HepG2 (cell line): Measurements from ENCODE around the gene FBXO11. TPM values are rescaled to one million over a fixed set of nuclear protein-coding genes. Genes with fewer than 3 reads are reported as not detected.
A peak's percentile ranks its signal among the peaks of the same experiment; 100 is the strongest.

Experiments used
- JUND ChIP-seq: sonication (generic); formaldehyde crosslinking; IDR thresholded peaks from 2 replicates; pipeline ENCODE4 v1.8.0; 2022; ENCODE audit warnings: mild to moderate bottlenecking, missing genetic modification reagents
- KLF13 ChIP-seq: sonication (generic); formaldehyde crosslinking; IDR thresholded peaks from 2 replicates; pipeline ENCODE4 v1.4.0; 2020; ENCODE audit warnings: mild to moderate bottlenecking, missing genetic modification reagents
- KLF9 ChIP-seq: IDR thresholded peaks from 2 replicates; pipeline ENCODE4 v1.6.1; 2016; ENCODE audit warnings: low read depth
- NFRKB ChIP-seq: fragments of 450-650 bp; IDR thresholded peaks from 2 replicates; pipeline ENCODE4 v1.6.1; 2017
- NR2F2 ChIP-seq: IDR thresholded peaks from 2 replicates; pipeline ENCODE4 v1.6.1; 2012; ENCODE audit warnings: low read depth, inconsistent platforms, borderline replicate concordance
- POLR2AphosphoS2 ChIP-seq: IDR thresholded peaks from 2 replicates; pipeline ENCODE4 v1.6.1; 2011; ENCODE audit warnings: low read depth, low read length, improper control_type of control experiment
- RAD51 ChIP-seq: fragments of 450-650 bp; IDR thresholded peaks from 2 replicates; pipeline ENCODE4 v1.6.1; 2016; ENCODE audit warnings: borderline replicate concordance
- RBAK ChIP-seq: sonication (generic); formaldehyde crosslinking; IDR thresholded peaks from 2 replicates; pipeline ENCODE4 v1.5.1; 2020; ENCODE audit warnings: mild to moderate bottlenecking, missing genetic modification reagents
- RXRB ChIP-seq: IDR thresholded peaks from 2 replicates; pipeline ENCODE4 v1.6.1; 2016; ENCODE audit warnings: borderline replicate concordance, missing genetic modification reagents, missing compliant biosample characterization
- TFDP1 ChIP-seq: IDR thresholded peaks from 2 replicates; pipeline ENCODE4 v1.6.1; 2016; ENCODE audit warnings: missing compliant biosample characterization, missing genetic modification reagents, borderline replicate concordance
- ZBTB37 ChIP-seq: sonication (generic); formaldehyde crosslinking; IDR thresholded peaks from 2 replicates; pipeline ENCODE4 v1.4.0; 2020; ENCODE audit warnings: mild to moderate bottlenecking, missing genetic modification reagents
- ZEB1 ChIP-seq: IDR thresholded peaks from 2 replicates; pipeline ENCODE4 v1.6.1; 2012; ENCODE audit warnings: mild to moderate bottlenecking, low read depth, inconsistent platforms; ENCODE audit not compliant: insufficient replicate concordance
- ZNF142 ChIP-seq: sonication (generic); formaldehyde crosslinking; IDR thresholded peaks from 2 replicates; pipeline ENCODE4 v1.4.0; 2020; ENCODE audit warnings: missing genetic modification reagents
- ZNF207 ChIP-seq: fragments of 450-650 bp; IDR thresholded peaks from 2 replicates; pipeline ENCODE4 v1.6.1; 2016; ENCODE audit warnings: antibody characterized with exemption, borderline replicate concordance
- ZNF232 ChIP-seq: sonication (generic); formaldehyde crosslinking; IDR thresholded peaks from 2 replicates; pipeline ENCODE4 v1.4.0; 2020; ENCODE audit warnings: missing genetic modification reagents, borderline replicate concordance
- ZNF383 ChIP-seq: sonication (generic); formaldehyde crosslinking; IDR thresholded peaks from 2 replicates; pipeline ENCODE4 v1.4.0; 2020; ENCODE audit warnings: missing genetic modification reagents, mild to moderate bottlenecking, borderline replicate concordance
- ZNF556 ChIP-seq: sonication (generic); formaldehyde crosslinking; IDR thresholded peaks from 2 replicates; pipeline ENCODE4 v1.4.0; 2020; ENCODE audit warnings: mild to moderate bottlenecking, missing genetic modification reagents, borderline replicate concordance
- ZNF589 ChIP-seq: sonication (generic); formaldehyde crosslinking; conservative IDR thresholded peaks from 2 replicates; pipeline ENCODE4 v1.8.0; 2022; ENCODE audit warnings: mild to moderate bottlenecking, moderate library complexity, missing genetic modification reagents
- ZNF749 ChIP-seq: sonication (generic); formaldehyde crosslinking; IDR thresholded peaks from 2 replicates; pipeline ENCODE4 v1.8.0; 2022; ENCODE audit warnings: mild to moderate bottlenecking, missing genetic modification reagents, moderate library complexity, borderline replicate concordance
- ZNF784 ChIP-seq: sonication (generic); formaldehyde crosslinking; IDR thresholded peaks from 2 replicates; pipeline ENCODE4 v1.5.1; 2020; ENCODE audit warnings: missing genetic modification reagents, mild to moderate bottlenecking, borderline replicate concordance
- ZSCAN12 ChIP-seq: sonication (generic); formaldehyde crosslinking; IDR thresholded peaks from 2 replicates; pipeline ENCODE4 v1.9.0; 2021; ENCODE audit warnings: mild to moderate bottlenecking, missing genetic modification reagents
- polyA plus RNA-seq, 8 experiments: library from polyadenylated mRNA; depleted of rRNA in 3 of 8; stranded (reverse) in 7 of 8; unstranded in 1 of 8; fragments of >200 nt; fragmentation: Illumina TruSeq in 4 of 8; extraction: Trizol in 4 of 8; gene quantifications; 2 replicates each; pipeline versions ENCODE4 v1.2.1 to v1.2.3, GENCODE V29; 2011 to 2016; ENCODE audit warnings: low read depth in 4 of 8, missing spikeins in 1 of 8, mixed read lengths in 1 of 8; ENCODE audit not compliant: insufficient read depth in 1 of 8
- total RNA-seq, 5 experiments: library from RNA; depleted of rRNA; stranded (reverse); fragments of >200 nt; fragmentation: Illumina TruSeq; extraction: Trizol; gene quantifications; 2 replicates each; pipeline ENCODE4 v1.2.3, GENCODE V29; 2016; ENCODE audit warnings: low read depth in 1 of 5

The FBXO11 gene
- total and polyA plus RNA-seq, 2 of the 13 experiments (the other 11 are each of a cell fraction or from before 2014, with no cell fraction given), result 27.9 to 47.6 TPM

- TF ChIP-seq ZNF784 (CRISPR knock-in tag) (peak; percentile 92), JUND (CRISPR knock-in tag) (peak; percentile 76), ZEB1 (no peak), ZBTB37 (CRISPR knock-in tag) (no peak), RXRB (CRISPR knock-in tag) (peak; percentile 8), ZNF556 (CRISPR knock-in tag) (no peak), ZNF142 (CRISPR knock-in tag) (peak; percentile 89), KLF13 (CRISPR knock-in tag) (peak; percentile 87; the same call in 1 of the 2 replicates), ZNF589 (CRISPR knock-in tag) (peak; percentile 89), NFRKB (no peak), TFDP1 (peak; percentile 98), ZNF207 (no peak), ZNF749 (CRISPR knock-in tag) (peak; percentile 96; the same call in 1 of the 2 replicates), POLR2AphosphoS2 (no peak), RBAK (CRISPR knock-in tag) (no peak), ZSCAN12 (CRISPR knock-in tag) (peak; percentile 96; the same call in 1 of the 2 replicates), ZNF383 (CRISPR knock-in tag) (no peak), ZNF232 (peak; percentile 81), RAD51 (no peak), KLF9 (CRISPR knock-in tag) (no peak), NR2F2 (no peak)
These were observed 123.4 kb downstream of the FBXO11 start, which contains the start of gene MSH6 (continued) for GRCh38 chr2:47782671-47783485.
